HG02610 (cell line): ENCODE data around the gene ZFYVE21.

Experiments
- ATAC-seq: cut with Tn5 transposase; IDR thresholded peaks from one replicate; pipeline ENCODE4 v1.9.1; 2021; ENCODE audit warnings: mild to moderate bottlenecking, moderate library complexity; ENCODE audit not compliant: unreplicated experiment

Gene ZFYVE21

GRCh38 chr14:103721334-103722120 lies 5.9 kb downstream of the ZFYVE21 start:
- no peak for ATAC-seq

DNA sequence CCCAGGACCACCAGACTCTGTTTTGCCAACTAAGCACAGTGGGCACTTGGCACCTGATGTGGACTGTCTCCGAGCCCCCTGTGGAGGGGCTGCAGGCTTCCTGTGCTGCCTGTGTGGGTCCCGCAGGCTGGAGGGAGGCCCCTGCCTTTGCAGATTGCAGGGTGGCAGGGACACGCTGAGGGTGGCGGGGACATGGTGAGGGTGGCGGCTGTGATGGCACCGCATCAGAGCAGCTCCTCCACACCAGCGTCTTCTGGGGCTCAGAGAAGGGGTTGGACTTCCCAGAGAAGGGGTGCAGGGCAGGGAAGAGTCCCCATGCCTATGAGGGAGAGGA lies 8.1 kb downstream of the ZFYVE21 start:
- ATAC-seq = no peak

GRCh38 chr14:103724116-103724515 lies 8.5 kb downstream of the ZFYVE21 start:
- ATAC-seq = no peak

DNA sequence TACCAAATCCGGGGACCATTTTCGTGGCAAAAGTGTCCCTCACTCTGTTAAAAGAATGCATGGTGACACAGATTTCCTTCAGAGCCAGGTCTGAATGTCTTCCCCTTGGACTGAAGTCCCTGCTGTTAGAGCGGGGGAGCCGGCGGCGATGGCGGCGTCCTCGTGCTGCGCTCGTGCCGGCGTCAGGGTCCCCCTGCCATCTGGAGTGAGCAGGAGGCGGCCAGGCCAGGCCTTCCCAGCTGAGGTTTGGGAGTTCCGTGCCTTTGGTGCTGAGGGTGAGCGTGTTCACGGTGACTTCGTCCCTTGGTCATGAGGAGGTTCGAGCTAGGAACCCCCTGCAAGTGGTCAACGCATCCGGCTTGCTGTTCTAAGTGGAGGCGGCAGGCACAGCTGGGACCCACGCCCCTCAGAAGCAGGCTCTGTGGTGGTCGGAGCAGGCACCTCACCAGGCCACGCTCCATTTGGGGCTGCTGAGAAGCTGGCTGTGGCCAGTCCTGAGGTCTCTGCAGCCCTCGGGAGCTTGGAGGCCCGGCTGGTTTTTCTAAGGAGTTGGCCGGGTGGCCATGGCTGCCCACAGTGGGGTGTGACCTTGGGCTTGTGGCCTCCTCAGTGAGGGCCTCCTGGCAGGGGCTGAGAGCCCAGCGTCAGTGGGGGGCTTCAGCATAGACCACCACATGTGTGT lies 9.5 kb downstream of the ZFYVE21 start:
- ATAC-seq = no peak

DNA sequence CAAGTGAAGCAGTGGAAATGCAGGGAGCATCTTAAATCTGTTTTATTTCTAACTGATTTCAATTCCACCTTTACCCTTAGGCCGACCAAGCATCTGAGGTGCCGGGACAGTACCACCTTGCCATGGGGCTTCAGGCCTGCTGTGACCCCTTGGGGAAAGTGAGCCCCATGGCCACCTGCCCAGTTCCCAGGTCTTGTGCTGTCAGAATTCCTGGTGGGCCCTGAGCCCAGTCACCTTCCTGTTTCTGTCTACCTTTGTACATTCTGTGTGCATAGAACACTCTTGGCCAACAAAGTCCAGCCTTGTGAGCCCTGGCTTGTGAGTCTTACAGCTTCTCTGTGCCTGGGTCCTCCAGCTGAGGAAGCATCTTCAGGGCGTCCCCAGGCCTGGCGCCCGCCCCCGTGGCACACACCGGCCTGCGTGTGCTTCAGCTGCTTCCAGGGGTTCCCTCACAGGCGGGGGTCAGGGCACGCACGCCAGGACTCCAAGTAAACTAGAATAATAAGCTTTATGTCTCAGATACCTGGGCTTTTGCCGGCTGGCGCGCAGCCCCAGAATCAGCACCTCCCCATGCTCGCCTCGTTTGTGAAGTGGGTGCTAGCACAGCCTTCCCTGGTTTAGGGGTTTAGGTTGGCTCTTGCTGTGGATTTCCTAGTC lies 10.3 kb downstream of the ZFYVE21 start:
- ATAC-seq = no peak

- ATAC-seq = no peak
Measured at GRCh38 chr14:103726474-103726873, 10.9 kb downstream of the ZFYVE21 start.

GRCh38 chr14:103727313-103727980 lies 11.8 kb downstream of the ZFYVE21 start:
- ATAC-seq = no peak

DNA sequence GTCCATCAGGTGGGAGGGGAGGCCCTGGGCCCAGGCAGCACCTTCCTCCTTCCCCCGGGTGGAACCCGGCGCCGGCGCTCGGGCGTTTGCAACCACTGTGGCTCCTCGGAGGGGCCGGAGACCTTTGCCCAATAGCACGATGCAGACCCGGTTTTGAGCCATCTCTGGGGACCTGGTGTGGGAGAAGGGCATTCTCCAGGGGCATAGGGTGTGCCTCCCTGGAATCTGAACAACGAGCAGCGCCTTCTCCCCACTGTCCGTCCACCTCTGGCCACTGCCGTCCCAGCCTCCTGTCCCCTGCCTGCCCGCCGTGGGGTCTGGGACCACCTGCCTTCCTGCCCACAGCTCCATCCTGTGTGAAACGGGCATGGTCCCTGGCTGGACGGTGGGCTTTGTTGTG lies 12.5 kb downstream of the ZFYVE21 start:
- ATAC-seq = no peak

DNA sequence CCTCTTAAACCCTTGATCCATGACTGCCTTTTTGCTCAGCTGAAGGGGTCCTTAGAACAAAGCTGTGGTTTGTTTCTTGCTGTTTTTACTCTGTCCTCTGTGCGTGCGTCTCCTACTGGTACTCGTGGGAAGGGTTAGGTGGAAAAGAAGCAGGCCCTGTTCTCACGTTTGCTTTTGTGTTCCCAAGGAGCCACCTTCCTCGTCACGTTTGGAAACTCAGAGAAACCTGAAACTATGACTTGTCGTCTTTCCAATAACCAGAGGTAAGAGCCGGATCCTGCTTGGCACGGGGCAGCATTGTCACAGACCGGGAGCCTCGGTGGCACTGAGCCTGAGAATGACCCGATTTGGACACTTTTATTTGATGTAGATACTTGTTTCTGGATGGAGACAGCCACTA lies 13.1 kb downstream of the ZFYVE21 start:
- no peak for ATAC-seq

DNA sequence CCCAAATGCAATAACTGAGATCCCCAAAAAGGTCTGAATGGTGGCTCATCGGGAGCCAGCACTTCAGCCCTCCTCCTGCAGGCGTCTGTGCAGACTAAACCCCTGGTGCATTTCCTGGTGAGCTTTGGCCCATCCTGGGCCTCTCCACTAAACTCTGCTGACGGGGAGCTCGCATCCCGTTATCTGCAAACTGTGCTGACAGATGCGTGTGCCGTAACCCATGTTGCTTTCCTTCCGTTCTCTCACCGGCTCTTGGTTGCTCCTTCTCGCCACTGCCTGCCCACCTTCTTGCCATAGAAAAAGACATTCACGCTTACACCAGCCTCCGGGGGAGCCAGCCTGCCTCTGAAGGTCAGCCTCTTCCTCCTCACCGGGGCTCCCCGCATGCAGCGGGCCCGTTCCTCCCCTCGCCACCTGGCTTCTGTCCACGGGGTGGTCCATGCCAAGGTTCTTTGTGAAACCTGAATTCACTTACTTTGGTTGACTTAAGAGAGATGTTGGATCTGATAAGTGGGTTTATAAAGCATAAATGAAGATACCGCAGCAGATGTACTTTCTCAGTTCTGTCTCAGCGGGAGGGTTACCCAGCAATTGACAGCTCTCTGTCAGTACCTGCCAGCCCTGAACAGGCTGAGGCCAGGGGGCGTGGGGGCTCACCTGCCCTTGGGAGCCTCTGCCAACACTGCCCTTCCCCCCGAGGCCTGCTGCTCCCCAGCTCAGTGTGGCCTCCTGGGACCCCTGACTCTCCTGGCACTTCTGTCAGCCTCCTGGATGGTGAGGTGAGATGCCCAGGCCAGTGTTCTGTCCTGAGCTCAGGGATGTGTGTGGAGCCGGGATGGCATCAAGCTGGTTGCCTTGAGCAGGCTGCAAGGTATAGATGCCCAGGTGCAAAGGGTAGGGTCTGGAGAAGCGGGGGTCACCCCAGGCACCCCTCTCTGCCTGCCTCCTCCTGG lies 14.2 kb downstream of the ZFYVE21 start:
- no peak for ATAC-seq

DNA sequence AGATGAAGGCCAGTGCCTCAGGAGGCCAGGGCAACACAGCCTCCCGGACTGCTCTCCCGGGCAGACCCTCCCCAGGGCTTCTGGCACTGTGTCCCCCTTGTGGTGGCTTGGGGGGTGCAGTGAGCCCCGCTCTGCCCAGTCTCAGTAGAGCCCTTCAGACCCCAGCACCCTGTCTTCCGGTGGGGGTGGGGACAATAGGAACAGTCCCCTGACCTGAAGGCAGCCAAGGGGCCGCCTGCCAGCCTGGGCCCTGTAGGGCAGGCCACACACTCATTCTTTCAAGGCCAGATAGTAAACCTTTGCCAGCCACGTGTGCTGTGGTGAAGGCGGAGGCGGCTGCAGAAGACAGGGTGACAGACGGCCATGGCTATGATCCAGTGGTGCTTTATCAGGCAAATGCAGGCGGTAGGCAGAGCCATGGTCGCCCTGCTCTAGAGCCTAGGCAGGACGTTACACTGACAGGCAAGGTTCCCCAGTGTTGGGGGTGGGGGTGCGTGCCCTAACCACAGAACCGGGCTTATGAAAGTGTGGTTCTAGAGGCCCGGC lies 15.0 kb downstream of the ZFYVE21 start:
- ATAC-seq = no peak

DNA sequence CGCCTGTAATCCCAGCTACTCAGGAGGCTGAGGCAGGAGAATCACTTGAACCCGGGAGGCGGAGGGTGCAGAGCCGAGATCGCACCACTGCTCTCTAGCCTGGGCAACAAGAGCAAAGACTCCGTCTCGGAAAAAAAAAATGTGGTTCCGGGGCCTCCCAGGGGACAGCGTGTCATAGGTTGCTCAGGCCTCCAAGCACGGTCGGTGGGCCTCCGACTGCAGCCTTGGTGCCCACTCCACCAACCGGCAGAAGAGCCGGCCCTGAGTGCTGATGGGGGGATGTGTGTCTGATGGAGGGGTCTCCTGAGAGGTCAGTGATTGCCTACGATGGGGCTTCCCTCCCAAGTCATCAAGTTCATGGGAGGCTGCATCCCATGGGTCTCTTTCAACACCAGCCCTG lies 15.9 kb downstream of the ZFYVE21 start:
- ATAC-seq = no peak

DNA sequence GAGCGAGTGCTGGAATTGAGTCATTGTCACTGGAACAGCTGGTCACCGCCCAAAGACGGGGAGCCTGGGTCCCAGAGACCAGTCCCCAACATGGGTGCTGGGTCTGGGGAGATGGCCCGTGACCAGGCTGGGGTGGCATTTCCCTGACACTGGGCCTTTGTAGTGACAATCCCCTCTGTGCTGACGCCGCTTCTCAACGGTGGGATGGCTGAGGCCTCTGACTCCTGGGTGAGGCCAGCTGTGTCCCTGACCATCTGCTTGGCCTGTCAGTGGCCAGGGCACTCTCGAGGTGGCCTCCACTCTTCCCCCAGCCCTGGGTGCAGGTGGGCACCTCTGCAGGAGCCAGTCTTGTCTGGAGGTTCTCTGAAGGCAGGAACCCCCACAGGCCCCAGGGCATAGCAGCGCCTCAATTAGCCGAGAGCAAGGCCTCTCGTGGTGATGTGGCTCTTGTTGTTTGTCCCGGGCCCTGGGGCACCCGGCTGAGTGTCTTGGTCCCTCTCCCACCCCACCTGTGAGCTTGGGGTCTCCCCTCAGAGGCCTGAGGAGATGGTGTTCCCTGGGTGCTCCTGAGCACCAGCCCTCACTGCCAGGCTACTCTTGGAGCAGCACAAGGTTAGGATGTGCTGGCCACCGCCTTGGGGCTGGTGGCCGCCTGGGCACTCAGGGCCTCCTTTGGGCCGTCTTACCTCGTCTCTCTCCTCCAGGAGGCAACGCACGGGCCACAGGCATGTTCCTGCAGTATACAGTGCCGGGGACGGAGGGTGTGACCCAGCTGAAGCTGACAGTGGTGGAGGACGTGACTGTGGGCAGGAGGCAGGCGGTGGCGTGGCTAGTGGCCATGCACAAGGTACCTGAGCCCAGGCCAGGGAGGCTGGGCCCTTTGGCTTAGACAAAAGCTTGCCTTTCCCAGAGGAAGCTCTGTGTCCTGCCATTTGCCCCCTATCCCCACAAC lies 16.6 kb downstream of the ZFYVE21 start:
- ATAC-seq = no peak

- no peak for ATAC-seq
Measured at GRCh38 chr14:103732868-103733620, 17.4 kb downstream of the ZFYVE21 start.

- ATAC-seq = no peak
Measured at GRCh38 chr14:103733651-103734050, 18.0 kb downstream of the ZFYVE21 start.

GRCh38 chr14:103734081-103734888 lies 18.7 kb downstream of the ZFYVE21 start:
- no peak for ATAC-seq

DNA sequence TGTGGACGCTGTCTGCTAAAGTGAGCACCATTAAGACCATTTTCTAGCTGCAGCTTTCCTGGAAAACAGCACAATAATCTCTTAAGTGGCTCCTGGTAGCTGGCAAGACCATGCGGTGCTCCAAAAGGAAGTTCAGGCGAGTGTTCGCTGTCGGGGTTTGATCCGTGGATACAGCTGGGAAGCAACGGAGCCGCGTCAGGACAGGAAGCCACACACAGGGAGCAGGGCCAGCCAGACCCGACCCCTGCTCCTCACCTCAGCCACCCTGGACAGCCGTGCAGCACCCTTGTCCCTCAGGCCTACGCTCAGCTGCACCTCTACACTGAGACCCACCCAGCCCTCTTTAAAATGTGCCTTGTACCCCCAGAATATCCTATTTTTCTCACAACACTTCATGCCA lies 19.4 kb downstream of the ZFYVE21 start:
- no peak for ATAC-seq

DNA sequence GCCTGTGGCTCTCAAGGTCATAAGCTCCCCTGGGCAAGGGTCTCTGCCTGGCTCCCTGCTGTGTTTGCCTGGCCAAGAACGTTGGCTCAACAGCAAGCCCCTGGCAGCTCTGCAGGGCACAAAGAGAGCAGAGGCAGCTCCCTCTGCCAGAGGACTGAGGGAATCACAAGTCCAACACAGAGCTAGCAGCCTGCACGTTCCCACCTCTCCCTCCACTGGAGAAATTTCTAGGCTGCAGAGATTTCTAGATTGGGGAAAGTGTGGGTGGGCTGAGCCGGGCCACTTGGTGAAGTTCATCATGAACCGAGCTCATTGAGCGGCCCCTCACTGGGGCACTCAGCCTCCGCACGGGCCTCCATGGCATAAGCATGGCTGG lies 19.8 kb downstream of the ZFYVE21 start:
- ATAC-seq = no peak
